ENCODE data around the gene GPC3. TPM values are rescaled to one million over a fixed set of nuclear protein-coding genes. Genes with fewer than 3 reads are reported as not detected.

GPC3 gene
- total RNA-seq, 1 experiment from 2014 or later: 0.24 TPM

DNA sequence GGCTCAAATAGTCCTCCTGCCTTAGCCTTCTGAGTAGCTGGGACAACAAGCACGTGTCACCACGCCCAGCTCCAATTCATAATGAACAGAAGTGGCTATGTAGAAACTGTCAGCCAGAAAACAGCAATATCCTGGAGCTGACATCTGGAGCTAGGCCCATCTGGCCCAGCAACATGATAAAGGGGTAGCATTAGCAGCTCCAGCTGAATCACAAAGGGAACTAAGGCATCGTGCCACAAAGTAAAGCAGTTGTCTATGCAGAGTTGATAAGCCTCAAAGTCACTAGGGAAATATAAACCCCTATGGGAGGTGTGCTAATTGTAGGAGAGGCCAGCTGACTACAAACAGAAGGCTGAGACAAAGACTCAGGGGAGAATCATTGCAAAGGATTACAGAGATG lies 299.6 kb downstream of the GPC3 start:
- intact Hi-C loops (cut with micrococcal nuclease; ENCODE audit: unreplicated experiment): no loop called here
- Histone ChIP-seq H3K36me3 (ENCODE audit: insufficient read depth, low read length, poor library complexity, severe bottlenecking) (no peaks in the 10 kb centered on the region), H3K9me3 (ENCODE audit: low read depth, low read length, poor library complexity, severe bottlenecking) (no peaks in the 10 kb centered on the region), H3K27ac (ENCODE audit: low read depth, low read length, poor library complexity, severe bottlenecking) (no peak overlapping the region), H3K4me1 (ENCODE audit: insufficient read depth, low read length, poor library complexity, severe bottlenecking) (no peaks in the 10 kb centered on the region), H3K4me3 (ENCODE audit: low read depth, low read length, poor library complexity, severe bottlenecking) (no peak overlapping the region), H3K27me3 (replicated peaks; ENCODE audit: insufficient read depth, low read depth, low read length, poor library complexity) (no peaks in the 10 kb centered on the region)
- no peak for TF ChIP-seq CTCF (conservative IDR thresholded peaks at IDR 0.05; ENCODE audit: low read depth, low read length)
- no peak for TF ChIP-seq EZH2 (IDR thresholded peaks at IDR 0.05; ENCODE audit: borderline replicate concordance, low read depth, low read length, poor library complexity, severe bottlenecking)
- POLR2A ChIA-PET (ENCODE audit: low non-redundant PET): no interaction called here
- BruUV-seq (replicated peaks): no TSS peak
- peak; percentile 13 for DNase-seq (ENCODE audit: low spot score)
- CTCF ChIA-PET: interaction anchor here (0.8 kb wide), 1 partner anchor 15 kb away, joined by 4 read pairs; no protein-coding TSS in a partner anchor

GRCh38 chrX:133681897-133682296 lies 303.5 kb downstream of the GPC3 start:
- intact Hi-C loops (cut with micrococcal nuclease; ENCODE audit: unreplicated experiment): no loop called here
- POLR2A ChIA-PET (ENCODE audit: low non-redundant PET): no interaction called here
- no peak for DNase-seq (ENCODE audit: low spot score)

DNA sequence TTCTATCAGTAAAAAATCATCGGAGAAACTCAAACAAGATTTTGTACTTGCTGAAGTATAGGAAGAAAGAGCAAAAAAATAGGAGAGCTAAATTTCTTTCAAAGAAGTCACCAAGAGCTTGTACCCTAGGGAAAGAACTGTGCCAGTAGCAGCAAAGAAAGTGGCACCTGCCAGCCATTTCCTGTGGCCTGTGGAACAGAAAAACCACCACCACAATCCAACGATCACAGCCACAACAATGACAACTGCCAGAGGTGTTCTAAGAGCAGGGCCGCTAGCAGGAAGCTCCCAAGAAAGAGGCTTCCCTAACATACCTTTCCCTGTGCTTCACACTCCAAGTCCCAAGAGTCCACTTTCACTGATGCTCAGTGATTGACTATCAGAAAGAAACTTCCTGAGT lies 304.0 kb downstream of the GPC3 start:
- no peak overlapping the region for H3K4me3 ChIP-seq (ENCODE audit: low read depth, low read length, poor library complexity, severe bottlenecking)
- no peaks in the 10 kb centered on the region for H3K27me3 ChIP-seq (replicated peaks; ENCODE audit: insufficient read depth, low read depth, low read length, poor library complexity)
- H3K36me3 ChIP-seq (ENCODE audit: insufficient read depth, low read length, poor library complexity, severe bottlenecking): no peaks in the 10 kb centered on the region
- intact Hi-C loops (cut with micrococcal nuclease; ENCODE audit: unreplicated experiment): no loop called here
- POLR2A ChIA-PET (ENCODE audit: low non-redundant PET): no interaction called here
- CTCF ChIA-PET: no interaction called here
- no TSS peak for BruUV-seq (replicated peaks)
- H3K9me3 ChIP-seq (ENCODE audit: low read depth, low read length, poor library complexity, severe bottlenecking): no peaks in the 10 kb centered on the region
- H3K27ac ChIP-seq (ENCODE audit: low read depth, low read length, poor library complexity, severe bottlenecking): no peak overlapping the region
- no peak for TF ChIP-seq EZH2 (IDR thresholded peaks at IDR 0.05; ENCODE audit: borderline replicate concordance, low read depth, low read length, poor library complexity, severe bottlenecking)
- TF ChIP-seq CTCF (conservative IDR thresholded peaks at IDR 0.05; ENCODE audit: low read depth, low read length): no peak
- H3K4me1 ChIP-seq (ENCODE audit: insufficient read depth, low read length, poor library complexity, severe bottlenecking): no peaks in the 10 kb centered on the region
- no peak for DNase-seq (ENCODE audit: low spot score)

More at GRCh38 chrX:133681897-133682296, 303.5 kb downstream of the GPC3 start:
- H3K9me3 ChIP-seq (ENCODE audit: low read depth, low read length, poor library complexity, severe bottlenecking): no peaks in the 10 kb centered on the region
- BruUV-seq (replicated peaks): no TSS peak
- no peak overlapping the region for H3K4me3 ChIP-seq (ENCODE audit: low read depth, low read length, poor library complexity, severe bottlenecking)
- CTCF ChIA-PET: no interaction called here
- TF ChIP-seq CTCF (conservative IDR thresholded peaks at IDR 0.05; ENCODE audit: low read depth, low read length) (no peak), EZH2 (IDR thresholded peaks at IDR 0.05; ENCODE audit: borderline replicate concordance, low read depth, low read length, poor library complexity, severe bottlenecking) (no peak)
- H3K36me3 ChIP-seq (ENCODE audit: insufficient read depth, low read length, poor library complexity, severe bottlenecking): no peaks in the 10 kb centered on the region
- no peaks in the 10 kb centered on the region for H3K4me1 ChIP-seq (ENCODE audit: insufficient read depth, low read length, poor library complexity, severe bottlenecking)
- no peak overlapping the region for H3K27ac ChIP-seq (ENCODE audit: low read depth, low read length, poor library complexity, severe bottlenecking)
- no peaks in the 10 kb centered on the region for H3K27me3 ChIP-seq (replicated peaks; ENCODE audit: insufficient read depth, low read depth, low read length, poor library complexity)
